Measurements from ENCODE around the gene CNEP1R1. TPM values are rescaled to one million over a fixed set of nuclear protein-coding genes. Genes with fewer than 3 reads are reported as not detected.

Gene CNEP1R1
- total RNA-seq, 1 donor from 2014 or later, result 24.3 TPM

DNA sequence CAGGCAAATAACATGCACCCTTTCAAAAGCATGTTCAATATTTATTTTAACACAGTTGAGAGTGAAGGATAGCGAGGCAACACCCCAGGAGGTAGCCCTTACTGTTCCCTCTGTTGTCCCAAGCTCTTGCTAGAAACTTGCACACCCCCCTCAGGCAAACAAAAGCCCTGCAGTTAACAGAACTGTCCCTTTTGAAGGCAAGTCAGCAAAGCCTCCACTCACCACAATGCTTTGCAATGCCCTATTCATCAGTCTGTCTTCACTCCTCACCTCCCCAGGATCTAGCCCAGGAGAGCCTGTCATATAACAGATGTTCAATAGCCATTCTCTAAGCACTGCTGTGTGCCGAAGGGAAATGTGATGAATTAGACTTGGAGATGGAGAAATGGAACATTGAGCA, 3.5 kb upstream of the CNEP1R1 start:
- no peaks in the 10 kb centered on the region for H3K9me3 Mint-ChIP-seq
- H3K27me3 Mint-ChIP-seq (ENCODE audit: low read depth), result peaks cover 19% of the 10 kb centered on the region
- DNase-seq (ENCODE audit: low spot score in 2 of 2, unreplicated experiment in 2 of 2), result no peak
- no peak overlapping the region for H3K27ac Mint-ChIP-seq
- H3K36me3 Mint-ChIP-seq, result no peaks in the 10 kb centered on the region
- peaks cover 11% of the 10 kb centered on the region for H3K4me1 Mint-ChIP-seq
- no peak overlapping the region for H3K4me3 Mint-ChIP-seq
- TF ChIP-seq, protein P1, sequence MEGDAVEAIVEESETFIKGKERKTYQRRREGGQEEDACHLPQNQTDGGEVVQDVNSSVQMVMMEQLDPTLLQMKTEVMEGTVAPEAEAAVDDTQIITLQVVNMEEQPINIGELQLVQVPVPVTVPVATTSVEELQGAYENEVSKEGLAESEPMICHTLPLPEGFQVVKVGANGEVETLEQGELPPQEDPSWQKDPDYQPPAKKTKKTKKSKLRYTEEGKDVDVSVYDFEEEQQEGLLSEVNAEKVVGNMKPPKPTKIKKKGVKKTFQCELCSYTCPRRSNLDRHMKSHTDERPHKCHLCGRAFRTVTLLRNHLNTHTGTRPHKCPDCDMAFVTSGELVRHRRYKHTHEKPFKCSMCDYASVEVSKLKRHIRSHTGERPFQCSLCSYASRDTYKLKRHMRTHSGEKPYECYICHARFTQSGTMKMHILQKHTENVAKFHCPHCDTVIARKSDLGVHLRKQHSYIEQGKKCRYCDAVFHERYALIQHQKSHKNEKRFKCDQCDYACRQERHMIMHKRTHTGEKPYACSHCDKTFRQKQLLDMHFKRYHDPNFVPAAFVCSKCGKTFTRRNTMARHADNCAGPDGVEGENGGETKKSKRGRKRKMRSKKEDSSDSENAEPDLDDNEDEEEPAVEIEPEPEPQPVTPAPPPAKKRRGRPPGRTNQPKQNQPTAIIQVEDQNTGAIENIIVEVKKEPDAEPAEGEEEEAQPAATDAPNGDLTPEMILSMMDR (IDR thresholded peaks at IDR 0.05; ENCODE audit: unreplicated experiment), result no peak

DNA sequence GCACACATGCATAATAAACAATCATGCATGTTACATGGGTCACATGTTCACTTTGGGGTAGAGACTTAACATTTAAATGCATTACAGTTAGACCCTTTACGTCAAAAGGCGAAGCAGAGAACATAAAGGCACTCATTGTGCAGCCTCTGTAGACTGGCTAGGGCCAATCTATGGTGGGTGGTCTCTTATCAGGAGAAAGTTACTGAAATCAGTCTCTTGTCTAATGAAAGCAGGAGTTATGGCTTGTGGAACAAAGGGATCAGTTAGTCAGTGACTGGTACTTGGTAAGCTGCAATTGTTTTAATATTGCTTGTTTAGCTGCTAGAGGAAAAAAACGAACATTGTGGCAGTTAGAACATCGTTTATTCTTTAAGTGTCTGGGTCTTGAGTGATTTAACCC, 1.4 kb upstream of the CNEP1R1 start:
- TF ChIP-seq, protein P1 (IDR thresholded peaks at IDR 0.05; ENCODE audit: unreplicated experiment), result no peak
- Mint-ChIP-seq H3K27me3 (ENCODE audit: low read depth) (peaks cover 19% of the 10 kb centered on the region), H3K27ac (no peak overlapping the region), H3K4me3 (no peak overlapping the region), H3K4me1 (peaks cover 11% of the 10 kb centered on the region), H3K36me3 (peaks cover 1% of the 10 kb centered on the region), H3K9me3 (no peaks in the 10 kb centered on the region)
- no peak for DNase-seq (ENCODE audit: low spot score in 2 of 2, unreplicated experiment in 2 of 2)

DNA sequence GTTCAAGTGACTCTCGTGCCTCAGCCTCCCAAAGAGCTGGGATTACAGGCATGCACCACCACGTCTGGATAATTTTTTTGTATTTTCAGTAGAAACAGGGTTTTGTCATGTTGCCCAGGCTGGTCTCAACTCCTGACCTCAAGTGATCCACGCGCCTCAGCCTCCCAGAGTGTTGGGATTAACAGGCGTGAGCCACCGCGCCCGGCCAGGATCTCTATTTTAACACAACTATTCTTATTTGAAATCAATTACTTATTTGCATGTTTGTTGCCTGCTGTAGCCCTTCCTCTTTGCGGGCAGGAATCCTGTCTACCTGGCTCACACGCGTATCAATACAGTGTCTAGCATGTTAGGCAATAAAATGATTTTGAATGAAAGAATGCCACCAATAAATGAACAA, 818 bp upstream of the CNEP1R1 start:
- Mint-ChIP-seq H3K4me3 (peak overlapping the region; percentile 91), H3K27ac (no peak overlapping the region), H3K36me3 (peaks cover 1% of the 10 kb centered on the region), H3K27me3 (ENCODE audit: low read depth) (peaks cover 19% of the 10 kb centered on the region), H3K9me3 (no peaks in the 10 kb centered on the region), H3K4me1 (peaks cover 11% of the 10 kb centered on the region)
- TF ChIP-seq, protein P1 (IDR thresholded peaks at IDR 0.05; ENCODE audit: unreplicated experiment), result no peak
- DNase-seq (ENCODE audit: low spot score in 2 of 2, unreplicated experiment in 2 of 2), result no peak

DNA sequence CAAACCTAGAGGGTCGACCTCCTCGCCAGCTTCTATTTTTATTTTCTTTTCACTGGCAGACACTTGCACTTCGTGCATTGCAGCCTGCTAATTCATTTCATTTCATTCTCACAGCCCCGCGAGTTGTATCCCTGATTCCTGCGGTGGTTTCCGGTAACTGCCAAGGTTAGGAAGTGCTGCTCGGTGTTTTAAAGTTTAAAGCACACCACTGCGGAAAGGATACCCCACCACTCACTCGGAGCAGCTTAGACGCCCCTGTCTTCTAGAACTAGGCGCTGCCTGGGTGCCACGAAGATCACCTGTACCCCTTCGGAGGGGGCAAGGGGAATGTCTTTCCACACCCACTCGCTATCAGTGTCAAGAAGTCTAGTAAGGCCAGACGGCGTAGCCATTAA, 509 bp downstream of the CNEP1R1 start:
- Mint-ChIP-seq H3K9me3 (no peaks in the 10 kb centered on the region), H3K27me3 (ENCODE audit: low read depth) (peaks cover 17% of the 10 kb centered on the region), H3K4me3 (peak overlapping the region; percentile 91), H3K36me3 (peaks cover 7% of the 10 kb centered on the region), H3K27ac (peak overlapping the region; percentile 95), H3K4me1 (peaks cover 11% of the 10 kb centered on the region)
- no peak for DNase-seq (ENCODE audit: low spot score in 2 of 2, unreplicated experiment in 2 of 2)
- TF ChIP-seq, protein P1 (IDR thresholded peaks at IDR 0.05; ENCODE audit: unreplicated experiment), result no peak

DNA sequence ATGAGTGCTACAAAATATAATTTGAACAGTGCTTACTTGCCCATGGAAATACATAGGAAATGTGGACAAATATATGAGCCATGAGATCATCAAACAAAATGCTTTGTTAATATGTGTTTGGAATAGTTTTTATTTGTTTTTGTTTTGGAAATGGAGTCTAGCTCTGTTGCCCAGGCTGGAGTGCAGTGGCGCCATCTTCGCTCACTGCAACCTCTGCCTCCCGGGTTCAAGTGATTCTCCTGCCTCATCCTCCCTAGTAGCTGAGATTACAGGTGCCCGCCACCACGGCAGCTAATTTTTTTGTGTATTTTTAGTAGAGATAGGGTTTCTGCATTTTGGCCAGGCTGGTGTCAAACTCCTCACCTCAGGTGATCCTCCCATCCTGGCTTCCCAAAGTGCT, 2.8 kb downstream of the CNEP1R1 start:
- DNase-seq (ENCODE audit: low spot score in 2 of 2, unreplicated experiment in 2 of 2), result no peak
- Mint-ChIP-seq H3K9me3 (no peaks in the 10 kb centered on the region), H3K4me3 (no peak overlapping the region), H3K27ac (no peak overlapping the region), H3K36me3 (peaks cover 20% of the 10 kb centered on the region), H3K27me3 (ENCODE audit: low read depth) (peaks cover 1% of the 10 kb centered on the region), H3K4me1 (peaks cover 11% of the 10 kb centered on the region)
- TF ChIP-seq, protein P1 (IDR thresholded peaks at IDR 0.05; ENCODE audit: unreplicated experiment), result no peak

DNA sequence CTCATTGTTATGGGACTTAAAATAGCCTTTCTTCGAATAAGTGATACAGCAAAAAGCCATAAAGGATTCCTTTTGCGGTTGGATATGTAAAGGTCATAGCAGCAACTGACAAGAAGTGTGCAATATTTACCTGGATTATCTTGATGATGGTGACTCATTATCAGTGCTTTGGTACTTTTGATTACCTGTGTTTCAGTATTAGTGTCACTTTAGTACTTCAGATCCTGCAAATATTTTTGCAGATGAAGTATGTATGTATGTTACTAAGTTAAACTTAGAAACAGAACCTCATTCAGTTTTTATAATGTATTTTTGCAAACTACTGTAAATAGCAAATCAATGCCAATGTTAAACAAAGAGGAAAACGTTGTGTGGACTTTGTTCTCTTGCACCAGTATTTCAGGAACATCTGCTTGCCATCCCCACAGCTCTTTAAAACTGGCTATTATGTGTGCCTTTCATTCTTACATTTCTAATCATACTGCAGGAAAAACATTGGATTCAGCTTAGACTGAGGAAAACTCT, 10.5 kb downstream of the CNEP1R1 start:
- Mint-ChIP-seq H3K4me1 (peaks cover 21% of the 10 kb centered on the region), H3K27me3 (ENCODE audit: low read depth) (no peaks in the 10 kb centered on the region), H3K36me3 (peaks cover 24% of the 10 kb centered on the region), H3K9me3 (no peaks in the 10 kb centered on the region), H3K4me3 (no peak overlapping the region), H3K27ac (no peak overlapping the region)
- no peak for DNase-seq (ENCODE audit: low spot score in 2 of 2, unreplicated experiment in 2 of 2)
- TF ChIP-seq, protein P1 (IDR thresholded peaks at IDR 0.05; ENCODE audit: unreplicated experiment), result no peak

All from mesothelial cell of epicardium (in vitro differentiated cells).